Kidney glomerular epithelial cell (primary cell): Measurements from ENCODE around the gene WNT11.
"Not testable (repeated sequence)": the region's sequence is repeated elsewhere in the genome, so short reads cannot be mapped to it uniquely, and the experiment has no call there.

ENCODE experiments used
- DNase-seq: peaks from one replicate; lab custom pipeline; 2025; lab: John Stamatoyannopoulos, UW

Gene WNT11

GRCh38 chr11:76201672-76202412 is 4.5 kb downstream of the WNT11 start:
- DNase-seq, result no peak

GRCh38 chr11:76201056-76201455 is 5.2 kb downstream of the WNT11 start:
- DNase-seq, result no peak

GRCh38 chr11:76200006-76200940 is 6.0 kb downstream of the WNT11 start:
- no peak for DNase-seq

GRCh38 chr11:76198691-76199090 is 7.6 kb downstream of the WNT11 start:
- DNase-seq, result not testable (repeated sequence)

DNA sequence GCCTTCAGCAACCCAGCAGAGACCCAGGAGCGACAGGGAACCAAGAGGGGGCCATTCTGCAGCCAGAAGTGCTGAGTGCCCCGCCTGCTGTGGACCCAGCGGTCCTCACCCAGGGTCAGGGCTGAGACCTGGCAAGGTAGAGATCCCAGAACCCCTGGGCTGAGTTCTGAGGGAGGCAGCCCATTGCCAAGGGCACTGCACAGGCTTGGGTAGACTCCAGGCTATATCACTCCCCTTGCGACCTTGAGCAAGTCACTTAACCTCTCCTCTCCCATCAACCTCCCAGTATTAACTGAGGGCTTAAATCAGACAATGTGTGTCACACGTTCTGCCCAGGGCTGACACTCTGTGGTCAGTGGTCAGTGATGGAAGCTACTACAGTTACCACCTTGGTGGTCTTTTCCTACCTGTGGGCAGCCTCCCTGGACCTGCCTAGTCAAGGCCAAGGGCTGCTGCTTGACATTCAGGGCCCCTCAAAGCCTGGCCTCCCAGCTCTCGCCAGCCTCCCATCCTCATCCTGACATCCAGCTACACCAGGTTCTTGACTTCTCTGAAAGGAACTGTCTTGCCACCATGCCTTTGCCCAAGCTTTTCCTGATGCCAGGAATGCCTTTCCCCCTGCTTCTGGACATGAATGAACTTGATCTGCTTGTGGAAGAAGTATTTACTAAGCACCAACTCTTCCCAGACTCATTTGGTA is 8.2 kb downstream of the WNT11 start:
- DNase-seq, result no peak

GRCh38 chr11:76197332-76197731 is 9.0 kb downstream of the WNT11 start:
- DNase-seq, result no peak

- DNase-seq, result no peak
Measured at GRCh38 chr11:76196849-76197248, 9.5 kb downstream of the WNT11 start.

- DNase-seq, result no peak
Measured at GRCh38 chr11:76194872-76195668, 11.2 kb downstream of the WNT11 start.

GRCh38 chr11:76193219-76193618 is 13.1 kb downstream of the WNT11 start:
- no peak for DNase-seq

GRCh38 chr11:76190376-76190775 is 15.9 kb downstream of the WNT11 start:
- DNase-seq, result no peak

GRCh38 chr11:76189682-76190081 is 16.6 kb downstream of the WNT11 start:
- DNase-seq, result no peak

DNA sequence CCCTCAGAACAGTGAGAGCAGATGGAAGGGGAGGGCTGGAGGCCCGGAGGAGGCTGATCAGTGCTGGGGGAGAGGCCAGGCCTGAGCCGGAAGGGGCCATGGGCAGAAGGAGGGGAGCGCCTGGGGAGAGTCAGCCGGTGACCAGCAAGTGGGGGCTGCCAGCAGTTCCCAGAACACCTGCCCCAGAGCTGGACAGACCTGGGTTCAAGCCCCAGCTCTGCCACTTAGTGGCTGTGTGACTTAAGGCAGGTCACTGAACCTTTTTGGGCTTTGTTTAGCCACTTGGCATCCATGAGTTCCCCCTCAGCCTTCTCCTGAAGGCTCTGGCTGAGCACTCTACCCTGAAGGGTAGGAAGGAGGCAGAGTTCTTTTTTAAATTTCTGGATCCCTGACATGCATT is 17.4 kb downstream of the WNT11 start:
- no peak for DNase-seq

GRCh38 chr11:76186776-76187279 is 19.5 kb downstream of the WNT11 start:
- DNase-seq, result no peak

DNA sequence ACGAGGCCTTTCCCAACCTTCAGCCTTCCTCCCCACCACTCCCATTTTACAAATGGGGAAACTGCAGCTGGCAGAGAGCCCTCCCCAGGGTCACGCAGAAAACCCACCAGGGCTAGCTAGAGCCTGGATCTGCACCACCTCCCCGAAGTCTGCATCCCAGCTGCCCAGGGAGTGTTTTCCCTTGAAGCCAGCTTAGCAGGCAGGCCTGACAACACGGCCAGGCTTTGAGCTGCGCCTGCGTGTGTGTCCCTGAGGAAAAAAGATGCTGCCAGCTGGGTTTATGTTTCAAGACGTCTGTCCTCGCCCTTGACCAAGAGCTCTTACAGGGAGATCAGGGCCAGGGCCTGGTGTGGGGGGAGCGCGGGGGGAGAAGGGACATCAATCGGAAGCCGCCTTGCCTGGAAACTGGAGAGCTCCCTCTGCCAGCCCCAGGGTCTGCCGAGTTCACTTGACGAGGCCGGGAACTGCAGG is 20.3 kb downstream of the WNT11 start:
- no peak for DNase-seq

- DNase-seq, result no peak
Measured at GRCh38 chr11:76185511-76185910, 20.8 kb downstream of the WNT11 start.

GRCh38 chr11:76184551-76184993 is 21.7 kb downstream of the WNT11 start:
- no peak for DNase-seq

GRCh38 chr11:76181371-76181770 is 24.9 kb downstream of the WNT11 start:
- no peak for DNase-seq

- DNase-seq, result no peak
Measured at GRCh38 chr11:76179147-76179546, 27.2 kb downstream of the WNT11 start.

- no peak for DNase-seq
Measured at GRCh38 chr11:76177250-76177686, 29.0 kb downstream of the WNT11 start.

- DNase-seq, result no peak
Measured at GRCh38 chr11:76176463-76176862, 29.8 kb downstream of the WNT11 start.

- no peak for DNase-seq
Measured at GRCh38 chr11:76175783-76176182, 30.5 kb downstream of the WNT11 start.
